Activated T-cell treated with anti-CD3 and anti-CD28 coated beads, Interleukin-2, amount 50 U/mL, for 72 hours (primary cell): ENCODE data around the gene SMC5. TPM values are rescaled to one million over a fixed set of nuclear protein-coding genes. Genes with fewer than 3 reads are reported as not detected.
A peak's percentile ranks its signal among the peaks of the same experiment; 100 is the strongest.
"Not testable (repeated sequence)": the region's sequence is repeated elsewhere in the genome, so short reads cannot be mapped to it uniquely, and the experiment has no call there.

ENCODE experiments used
- ATAC-seq, 2 donors: fragments of 150-1000 bp; cut with Tn5 transposase; replicated peaks in 1 of 2; 2 replicates each; pipeline ENCODE4 v1.10.0; 2021; ENCODE audit warnings: moderate library complexity in 2 of 2, mild to moderate bottlenecking in 1 of 2
- DNase-seq, 2 donors: peaks; one replicate each; pipeline ENCODE4 v3.0.0; 2021 to 2022; ENCODE audit warnings: mixed read lengths in 1 of 2
- H3K27ac Mint-ChIP-seq: one replicate; pipeline ENCODE4 v1.8.0; 2022; ENCODE audit warnings: mild to moderate bottlenecking, moderate library complexity, mixed read lengths
- H3K27me3 Mint-ChIP-seq: one replicate; pipeline ENCODE4 v1.8.0; 2022; ENCODE audit warnings: low read depth, mixed read lengths
- H3K36me3 Mint-ChIP-seq, 2 donors: one replicate each; pipeline ENCODE4 v1.8.0; 2022; ENCODE audit warnings: mixed read lengths in 2 of 2, mild to moderate bottlenecking in 1 of 2; ENCODE audit not compliant: insufficient read depth in 2 of 2
- H3K4me1 Mint-ChIP-seq: one replicate; pipeline ENCODE4 v1.8.0; 2022; ENCODE audit warnings: low read depth, mixed read lengths
- H3K4me3 Mint-ChIP-seq, 2 donors: one replicate each; pipeline ENCODE4 v1.8.0; 2022; ENCODE audit warnings: mild to moderate bottlenecking in 2 of 2, mixed read lengths in 2 of 2, moderate library complexity in 2 of 2
- H3K9me3 Mint-ChIP-seq, 2 donors: one replicate each; pipeline ENCODE4 v1.8.0; 2022; ENCODE audit warnings: mixed read lengths in 2 of 2
- total RNA-seq, 2 donors: library from RNA; stranded (reverse); gene quantifications; one replicate each; pipeline ENCODE4 v1.2.3, GENCODE V29; 2022

The SMC5 gene
- total RNA-seq, 2 donors from 2014 or later: 33.9 to 38.6 TPM

DNA sequence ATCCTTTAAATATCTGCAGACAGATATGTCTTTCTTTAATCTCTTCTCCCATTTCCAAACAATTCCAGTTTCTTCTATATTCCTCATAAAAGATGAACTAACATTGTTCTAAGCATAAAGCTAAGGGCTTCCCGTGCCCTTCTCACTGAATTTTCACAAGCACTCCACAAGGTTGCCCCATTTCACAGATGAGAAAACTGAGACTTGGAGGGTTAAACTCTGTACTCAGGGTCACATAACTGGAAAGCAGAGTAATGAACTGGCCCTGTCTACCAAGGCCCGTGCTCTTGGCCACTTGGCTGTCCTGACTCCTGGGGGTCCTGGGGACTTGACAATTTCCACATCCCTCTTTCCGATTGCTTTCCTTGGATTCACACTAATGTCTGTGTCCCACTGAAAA is 130.4 kb downstream of the SMC5 start:
- no peaks in the 10 kb centered on the region for H3K9me3 Mint-ChIP-seq
- peak overlapping the region; percentile 4 for H3K27ac Mint-ChIP-seq
- peaks cover 66% of the 10 kb centered on the region for H3K4me1 Mint-ChIP-seq
- no peaks in the 10 kb centered on the region for H3K27me3 Mint-ChIP-seq
- no peak overlapping the region for H3K4me3 Mint-ChIP-seq
- H3K36me3 Mint-ChIP-seq: peaks cover 2 to 10% of the 10 kb centered on the region in 2 donors
- no peak for DNase-seq
- no peak for ATAC-seq

DNA sequence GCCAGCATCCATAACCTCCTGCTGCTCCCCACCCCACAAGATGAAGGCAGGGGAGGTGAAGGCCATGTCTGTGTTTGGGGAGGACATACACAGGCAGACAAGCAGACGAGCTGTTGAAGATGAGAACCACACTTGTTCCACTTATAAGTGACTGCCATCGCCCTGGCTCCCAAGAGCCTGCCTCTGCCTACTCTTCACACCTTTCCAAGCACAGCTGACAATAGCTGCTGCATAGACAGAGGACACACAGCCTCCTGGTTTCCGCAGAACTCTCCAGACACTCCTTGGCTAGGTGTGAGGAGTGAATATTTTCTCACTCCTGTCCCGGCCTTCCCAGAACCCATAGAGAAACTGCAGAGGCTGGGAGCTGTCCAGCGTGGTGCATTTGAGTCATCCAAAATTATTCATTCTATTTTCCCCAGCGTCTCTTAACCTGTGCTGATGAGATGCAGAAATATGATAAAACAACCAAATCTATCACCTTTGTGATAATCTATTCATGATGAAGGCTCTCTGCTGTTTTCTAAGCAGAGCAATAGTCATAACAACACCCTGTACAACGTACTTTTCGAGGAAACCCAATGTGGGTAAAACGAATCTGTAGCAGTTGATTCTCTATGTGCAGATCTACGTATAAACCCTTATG is 131.0 kb downstream of the SMC5 start:
- H3K4me1 Mint-ChIP-seq: peaks cover 68% of the 10 kb centered on the region
- no peak for DNase-seq
- peaks cover under 1 to 10% of the 10 kb centered on the region in 2 donors for H3K36me3 Mint-ChIP-seq
- ATAC-seq: peak; percentile 40 to 52
- H3K9me3 Mint-ChIP-seq: no peaks in the 10 kb centered on the region
- no peaks in the 10 kb centered on the region for H3K27me3 Mint-ChIP-seq
- peak overlapping the region; percentile 42 to 65 for H3K4me3 Mint-ChIP-seq
- peak overlapping the region; percentile 4 for H3K27ac Mint-ChIP-seq

DNA sequence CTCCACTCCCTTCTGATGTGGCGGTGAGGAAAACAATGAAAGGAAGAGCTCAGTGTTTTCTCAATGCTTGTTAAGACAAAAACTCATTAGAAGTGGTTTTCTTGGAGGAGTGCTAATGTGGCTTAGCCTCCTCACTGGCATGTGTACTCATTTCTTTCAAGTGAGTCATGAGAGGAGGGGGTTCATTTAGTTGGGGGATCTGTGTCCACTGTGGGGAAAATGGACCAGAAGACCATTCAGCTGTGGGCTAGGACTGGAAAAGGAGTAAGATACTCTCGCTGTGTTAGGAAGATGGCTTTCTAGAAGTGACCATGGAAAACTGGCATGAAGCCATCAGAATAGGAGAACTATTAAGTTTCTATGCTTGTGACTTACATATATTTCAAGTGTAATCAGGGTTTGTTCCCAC is 132.2 kb downstream of the SMC5 start:
- H3K27me3 Mint-ChIP-seq: no peaks in the 10 kb centered on the region
- ATAC-seq: peak; percentile 68 to 77
- no peak for DNase-seq
- no peaks in the 10 kb centered on the region for H3K9me3 Mint-ChIP-seq
- peak overlapping the region; percentile 84 for H3K27ac Mint-ChIP-seq
- H3K4me1 Mint-ChIP-seq: peaks cover 68% of the 10 kb centered on the region
- peaks cover 0 to 10% of the 10 kb centered on the region in 2 donors for H3K36me3 Mint-ChIP-seq
- peak overlapping the region; percentile 65 to 76 for H3K4me3 Mint-ChIP-seq

DNA sequence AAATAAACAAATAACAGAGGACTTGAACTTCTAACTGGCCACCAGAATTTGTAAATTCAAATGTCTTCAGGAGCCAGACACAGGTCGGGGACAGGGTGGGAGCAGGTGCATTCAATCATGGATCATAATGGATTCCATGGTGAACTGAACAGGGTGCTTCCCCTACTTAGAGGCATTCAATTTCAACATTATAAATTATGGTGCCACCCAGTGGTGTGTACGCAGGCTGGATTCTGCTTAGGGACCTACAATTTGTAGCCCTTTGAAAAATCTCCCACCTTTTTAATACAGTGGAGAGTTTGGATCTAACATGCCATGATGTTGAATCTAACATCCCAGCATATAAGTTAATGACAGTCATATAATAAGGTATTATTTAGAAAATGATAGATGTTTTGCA is 133.4 kb downstream of the SMC5 start:
- H3K4me3 Mint-ChIP-seq: peak overlapping the region in 1 of 2 donors; percentile 5
- ATAC-seq (peak; percentile 32 to 41), DNase-seq (no peak)
- H3K4me1 Mint-ChIP-seq: peaks cover 68% of the 10 kb centered on the region
- H3K27me3 Mint-ChIP-seq: no peaks in the 10 kb centered on the region
- peaks cover 0 to 2% of the 10 kb centered on the region in 2 donors for H3K36me3 Mint-ChIP-seq
- no peaks in the 10 kb centered on the region for H3K9me3 Mint-ChIP-seq
- no peak overlapping the region for H3K27ac Mint-ChIP-seq

DNA sequence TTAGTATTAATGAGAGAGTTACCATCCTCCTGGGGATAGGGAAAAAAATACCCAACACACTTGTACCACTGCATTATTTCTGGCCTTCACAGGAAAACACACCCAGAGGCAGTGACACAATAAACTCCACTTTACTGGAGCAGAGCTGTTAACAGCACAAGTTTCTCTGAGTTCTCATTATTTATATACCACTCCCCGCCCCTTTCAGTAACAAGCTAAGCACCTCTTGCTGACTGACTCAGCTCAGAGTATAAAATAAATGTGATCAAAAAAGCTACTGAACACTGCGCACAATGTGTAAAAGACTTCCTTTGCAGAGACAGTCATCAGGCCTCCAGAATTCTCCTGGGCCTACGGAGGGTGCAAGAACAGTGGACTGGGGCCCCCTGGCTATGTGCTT is 134.1 kb downstream of the SMC5 start:
- ATAC-seq: peak in 1 of 2 donors; percentile 25
- Mint-ChIP-seq H3K4me3 (peak overlapping the region in 1 of 2 donors; percentile 19), H3K27ac (peak overlapping the region; percentile 64), H3K4me1 (peaks cover 70% of the 10 kb centered on the region), H3K27me3 (no peaks in the 10 kb centered on the region), H3K36me3 (no peaks in the 10 kb centered on the region), H3K9me3 (no peaks in the 10 kb centered on the region)
- no peak for DNase-seq

DNA sequence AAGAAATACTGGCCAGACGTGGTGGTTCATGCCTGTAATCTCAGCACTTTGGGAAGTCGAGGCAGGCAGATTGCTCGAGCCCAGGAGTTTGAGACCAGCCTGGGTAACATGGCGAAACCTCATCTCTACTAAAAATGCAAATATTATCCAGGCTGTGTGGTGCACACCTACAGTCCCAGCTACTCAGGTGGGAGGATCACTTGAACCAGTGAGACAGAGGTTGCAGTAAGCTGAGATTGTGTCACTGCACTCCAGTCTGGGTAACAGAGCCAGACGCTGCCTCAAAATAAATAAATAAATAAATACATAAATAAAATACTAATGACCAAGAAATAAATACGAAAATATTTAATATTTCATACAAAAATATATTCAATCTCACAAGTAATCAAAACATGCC is 136.9 kb downstream of the SMC5 start:
- Mint-ChIP-seq H3K27ac (no peak overlapping the region), H3K27me3 (no peaks in the 10 kb centered on the region), H3K4me1 (peaks cover 78% of the 10 kb centered on the region), H3K9me3 (no peaks in the 10 kb centered on the region), H3K36me3 (no peaks in the 10 kb centered on the region), H3K4me3 (no peak overlapping the region)
- ATAC-seq (no peak), DNase-seq (no peak)

DNA sequence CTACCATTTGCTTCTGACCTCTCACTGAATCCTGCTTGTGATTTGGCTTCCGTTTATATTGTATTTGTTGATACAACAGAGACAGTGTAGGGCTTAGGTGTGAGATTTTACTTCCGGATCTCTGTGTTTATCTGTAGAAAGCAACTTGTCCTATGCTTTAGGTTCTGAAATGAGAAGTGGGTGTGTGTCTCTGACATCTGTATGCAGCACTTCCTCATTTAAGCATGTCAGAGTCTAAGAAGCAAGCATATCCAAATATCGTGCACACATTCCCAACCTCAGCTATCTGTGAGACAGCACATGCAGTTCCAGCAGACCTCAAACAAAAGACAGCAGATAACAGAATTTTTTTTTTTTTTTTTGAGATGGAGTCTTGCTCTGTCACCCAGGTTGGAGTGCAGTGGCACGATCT is 139.4 kb downstream of the SMC5 start:
- ATAC-seq (peak; percentile 78 to 90), DNase-seq (no peak)
- Mint-ChIP-seq H3K27ac (peak overlapping the region; percentile 44), H3K9me3 (no peaks in the 10 kb centered on the region), H3K36me3 (no peaks in the 10 kb centered on the region), H3K4me1 (peaks cover 66% of the 10 kb centered on the region), H3K27me3 (no peaks in the 10 kb centered on the region), H3K4me3 (peak overlapping the region; percentile 67 to 78)

DNA sequence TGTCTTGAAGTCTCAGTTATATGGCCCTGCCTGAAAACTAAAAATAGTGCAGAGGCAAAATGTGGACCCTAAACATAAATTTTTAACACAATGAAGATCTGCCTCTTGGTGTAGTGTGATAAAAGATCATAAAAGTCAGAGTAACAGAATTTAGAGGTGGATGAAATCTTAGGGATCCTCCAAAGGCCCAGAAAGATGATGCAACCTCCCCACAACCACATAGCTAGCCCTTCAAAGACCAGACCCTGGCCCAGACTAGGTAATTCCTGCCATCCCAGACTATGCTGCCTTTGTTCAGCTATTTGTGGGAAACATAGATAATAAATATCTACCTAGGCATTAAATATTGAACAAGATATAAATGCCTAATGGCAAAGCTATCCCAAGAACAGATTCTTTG is 140.4 kb downstream of the SMC5 start:
- ATAC-seq: no peak
- DNase-seq: no peak
- Mint-ChIP-seq H3K4me3 (peak overlapping the region; percentile 67 to 78), H3K4me1 (peaks cover 66% of the 10 kb centered on the region), H3K27ac (peak overlapping the region; percentile 92), H3K36me3 (no peaks in the 10 kb centered on the region), H3K27me3 (no peaks in the 10 kb centered on the region), H3K9me3 (no peaks in the 10 kb centered on the region)

DNA sequence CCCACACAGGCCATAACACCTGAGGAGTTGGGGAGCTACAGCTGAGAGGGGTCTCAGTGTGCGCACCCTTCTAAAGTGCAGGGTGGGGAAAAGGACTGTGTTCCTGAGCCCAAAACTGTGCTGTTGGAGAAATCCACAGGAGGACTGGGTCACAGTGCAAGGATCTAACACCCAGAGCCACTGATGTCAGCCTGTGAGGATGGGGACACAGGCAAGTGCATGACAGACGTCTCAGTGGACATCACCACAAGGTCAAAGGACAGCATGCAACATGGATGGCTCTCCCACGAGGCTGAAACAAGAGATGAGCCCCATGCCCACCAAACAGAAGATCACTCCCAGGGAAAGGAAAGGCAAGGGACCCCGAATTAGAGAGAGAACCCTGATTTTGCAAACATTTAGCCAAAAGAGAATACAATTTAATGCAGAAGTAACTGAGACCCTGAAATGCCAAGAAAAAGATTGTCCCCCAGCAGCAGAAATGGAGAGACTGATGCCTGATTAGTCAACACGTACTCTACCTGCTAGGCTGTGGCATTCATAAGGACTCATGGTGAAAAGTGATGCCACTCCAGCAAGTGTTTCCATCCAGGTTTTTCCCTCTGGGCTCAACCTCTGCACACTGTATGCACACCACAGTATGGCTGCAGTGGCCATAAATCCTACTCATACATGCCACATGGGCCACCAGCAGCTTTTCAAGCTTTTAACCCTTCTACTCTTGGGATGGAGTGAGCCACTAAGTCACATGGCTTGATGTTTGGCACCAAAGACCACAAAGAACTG is 141.5 kb downstream of the SMC5 start:
- H3K27me3 Mint-ChIP-seq: no peaks in the 10 kb centered on the region
- peak overlapping the region; percentile 15 for H3K27ac Mint-ChIP-seq
- H3K36me3 Mint-ChIP-seq: no peaks in the 10 kb centered on the region
- ATAC-seq (peak; percentile 10 to 31), DNase-seq (no peak)
- no peak overlapping the region for H3K4me3 Mint-ChIP-seq
- H3K9me3 Mint-ChIP-seq: no peaks in the 10 kb centered on the region
- peaks cover 73% of the 10 kb centered on the region for H3K4me1 Mint-ChIP-seq

DNA sequence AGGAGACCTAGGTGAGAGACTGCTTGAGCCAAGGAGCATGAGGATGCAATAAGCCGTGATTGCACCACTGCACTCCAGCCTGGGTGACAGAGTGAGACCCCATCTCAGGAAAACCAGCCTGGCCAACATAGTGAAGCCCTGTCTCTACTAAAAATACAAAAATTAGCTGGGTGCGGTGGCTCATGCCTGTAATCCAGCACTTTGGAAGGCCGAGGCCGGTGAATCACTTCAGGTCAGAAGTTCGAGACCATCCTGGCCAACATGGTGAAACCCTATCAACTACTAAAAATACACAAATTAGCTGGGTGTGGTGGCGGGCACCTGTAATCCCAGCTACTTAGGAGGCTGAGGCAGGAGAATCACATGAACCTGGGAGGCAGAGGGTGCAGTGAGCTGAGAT is 142.5 kb downstream of the SMC5 start:
- ATAC-seq, H3K27ac Mint-ChIP-seq, H3K4me3 Mint-ChIP-seq, H3K36me3 Mint-ChIP-seq, DNase-seq, H3K27me3 Mint-ChIP-seq, H3K9me3 Mint-ChIP-seq: not testable (repeated sequence)
- H3K4me1 Mint-ChIP-seq: peaks cover 83% of the 10 kb centered on the region

DNA sequence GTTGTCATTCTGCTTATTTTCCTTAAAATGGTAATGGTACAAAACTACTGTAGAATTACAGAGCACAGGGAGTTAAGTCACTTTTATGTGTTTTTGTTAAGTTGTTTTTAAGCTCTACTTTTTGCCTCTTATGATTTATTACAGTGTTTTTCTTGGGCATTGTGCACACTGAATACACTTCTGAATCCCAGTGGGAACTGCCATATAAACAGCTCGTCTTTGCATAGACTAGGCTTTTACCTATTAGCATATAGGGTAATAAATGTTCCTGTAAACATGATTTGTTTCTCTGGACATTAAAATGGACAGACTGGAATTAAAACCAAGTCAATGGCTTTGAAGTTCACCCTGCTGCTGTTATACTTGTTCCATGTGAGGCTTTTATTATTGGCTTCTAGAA is 143.4 kb downstream of the SMC5 start:
- Mint-ChIP-seq H3K27ac (no peak overlapping the region), H3K9me3 (no peaks in the 10 kb centered on the region), H3K36me3 (no peaks in the 10 kb centered on the region), H3K27me3 (no peaks in the 10 kb centered on the region), H3K4me3 (no peak overlapping the region), H3K4me1 (peaks cover 87% of the 10 kb centered on the region)
- ATAC-seq (no peak), DNase-seq (no peak)

DNA sequence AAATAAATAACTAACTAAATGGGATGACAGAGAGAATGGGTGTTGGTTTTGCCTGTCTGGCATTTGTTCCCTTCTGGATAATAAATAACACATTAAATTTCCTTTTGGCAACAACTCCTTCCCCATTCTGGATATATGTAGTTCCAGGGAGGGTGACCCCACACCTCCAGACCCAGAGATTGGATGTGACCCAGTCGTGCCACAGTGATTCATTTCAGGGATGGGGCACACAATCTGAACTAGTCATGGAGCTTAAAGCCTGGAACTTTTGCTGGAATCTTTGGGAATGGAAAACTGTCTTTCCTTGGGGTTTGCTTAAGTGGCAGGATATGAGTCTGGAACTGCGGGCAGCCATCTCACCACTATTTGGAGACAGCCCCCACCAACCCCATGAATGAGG is 144.4 kb downstream of the SMC5 start:
- ATAC-seq (no peak), DNase-seq (no peak)
- H3K27ac Mint-ChIP-seq: peak overlapping the region; percentile 47
- no peaks in the 10 kb centered on the region for H3K36me3 Mint-ChIP-seq
- peaks cover 87% of the 10 kb centered on the region for H3K4me1 Mint-ChIP-seq
- no peaks in the 10 kb centered on the region for H3K9me3 Mint-ChIP-seq
- H3K27me3 Mint-ChIP-seq: no peaks in the 10 kb centered on the region
- peak overlapping the region in 1 of 2 donors; percentile 6 for H3K4me3 Mint-ChIP-seq

DNA sequence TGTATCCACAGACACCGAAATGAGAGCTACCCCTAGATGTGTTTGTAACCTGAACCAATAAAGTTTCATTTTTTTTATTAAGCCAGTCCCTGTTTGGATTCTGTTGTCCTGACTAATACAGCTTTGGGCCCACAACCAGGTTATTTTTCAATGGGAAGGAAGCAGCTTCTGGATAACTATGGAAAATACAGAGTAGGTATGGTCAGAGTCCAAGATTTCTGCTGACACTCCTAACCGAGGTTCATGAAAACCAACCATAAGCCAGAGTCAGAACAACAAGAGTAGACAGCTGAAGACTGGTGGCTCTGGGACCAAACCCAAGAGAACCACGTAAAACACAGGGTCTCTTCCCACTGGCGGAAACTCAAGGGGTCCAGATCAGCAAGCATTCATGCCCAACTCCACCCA is 144.8 kb downstream of the SMC5 start:
- Mint-ChIP-seq H3K4me3 (peak overlapping the region in 1 of 2 donors; percentile 6), H3K36me3 (no peaks in the 10 kb centered on the region), H3K27ac (peak overlapping the region; percentile 47), H3K27me3 (no peaks in the 10 kb centered on the region), H3K4me1 (peaks cover 87% of the 10 kb centered on the region), H3K9me3 (no peaks in the 10 kb centered on the region)
- DNase-seq (no peak), ATAC-seq (no peak)
